Activated CD4-positive, alpha-beta T cell treated with anti-CD3 and anti-CD28 coated beads, Interleukin-2, amount 10 ng/mL, durations not matched to agents 7 days and 5 days (primary cell): Measurements from ENCODE around the gene PRCC. TPM values are rescaled to one million over a fixed set of nuclear protein-coding genes. Genes with fewer than 3 reads are reported as not detected.
A peak's percentile ranks its signal among the peaks of the same experiment; 100 is the strongest.

Experiments used
- CTCF ChIA-PET: fragments of 350-600 bp; sonication (Branson Sonifier 250); formaldehyde crosslinking; loops from one replicate; lab custom pipeline; 2021; ENCODE audit warnings: antibody characterized with exemption; lab: Charles Lee
- POLR2A ChIA-PET: fragments of 350-600 bp; sonication (Branson Sonifier 250); formaldehyde crosslinking; loops from one replicate; lab custom pipeline; 2021; ENCODE audit warnings: antibody characterized with exemption; lab: Charles Lee
- DNase-seq: peaks from one replicate; pipeline ENCODE4 v3.0.0-alpha.2; 2020
- H3K27ac Mint-ChIP-seq: one replicate; pipeline ENCODE4 v1.8.0; 2021; ENCODE audit warnings: mild to moderate bottlenecking, moderate library complexity, mixed read lengths
- H3K27me3 Mint-ChIP-seq: one replicate; pipeline ENCODE4 v1.8.0; 2021; ENCODE audit warnings: mixed read lengths
- H3K36me3 Mint-ChIP-seq: one replicate; pipeline ENCODE4 v1.8.0; 2021; ENCODE audit warnings: low read depth, mixed read lengths
- H3K4me1 Mint-ChIP-seq: one replicate; pipeline ENCODE4 v1.8.0; 2021; ENCODE audit warnings: mixed read lengths
- H3K4me3 Mint-ChIP-seq: one replicate; pipeline ENCODE4 v1.8.0; 2021; ENCODE audit warnings: mild to moderate bottlenecking, moderate library complexity, mixed read lengths
- H3K9me3 Mint-ChIP-seq: one replicate; pipeline ENCODE4 v1.8.0; 2021; ENCODE audit warnings: mixed read lengths
- total RNA-seq, 2 experiments: library from RNA; stranded (reverse); gene quantifications; one replicate each; pipeline ENCODE4 v1.2.3, GENCODE V29; 2021

PRCC gene
- total RNA-seq, 2 experiments from 2014 or later: 70.6 to 87.7 TPM

DNA sequence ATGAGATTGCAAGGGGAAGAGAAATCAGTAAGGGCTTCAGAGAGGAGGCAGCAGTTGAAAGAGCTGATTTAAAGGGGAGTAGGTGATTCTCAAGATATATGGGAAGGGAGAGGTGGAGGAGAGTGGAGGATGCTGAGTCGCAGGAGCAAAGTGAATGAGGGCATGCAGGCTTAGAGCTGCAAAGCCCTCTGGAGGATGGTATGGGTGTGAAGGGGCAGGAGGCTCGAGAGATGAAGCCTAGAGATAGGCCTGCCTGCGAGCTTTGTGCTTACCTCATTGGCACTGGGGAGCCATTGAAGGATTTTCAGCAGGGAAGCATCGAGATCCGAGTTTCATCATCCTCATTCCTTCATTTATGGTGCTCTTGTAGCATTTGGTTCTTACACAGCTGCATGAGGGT is 65.1 kb downstream of the PRCC start:
- no peak overlapping the region for H3K4me3 Mint-ChIP-seq
- ChIA-PET POLR2A (no interaction called here), CTCF (interaction anchor here (0.7 to 12.2 kb wide), 4 partner anchors 8 to 26 kb away, joined by 3 to 158 read pairs (median 4); partner anchors contain the start of genes INSRR and NTRK1)
- peaks cover 24% of the 10 kb centered on the region for H3K4me1 Mint-ChIP-seq
- no peaks in the 10 kb centered on the region for H3K36me3 Mint-ChIP-seq
- H3K9me3 Mint-ChIP-seq: no peaks in the 10 kb centered on the region
- no peak for DNase-seq
- peaks cover 15% of the 10 kb centered on the region for H3K27me3 Mint-ChIP-seq
- H3K27ac Mint-ChIP-seq: no peak overlapping the region

DNA sequence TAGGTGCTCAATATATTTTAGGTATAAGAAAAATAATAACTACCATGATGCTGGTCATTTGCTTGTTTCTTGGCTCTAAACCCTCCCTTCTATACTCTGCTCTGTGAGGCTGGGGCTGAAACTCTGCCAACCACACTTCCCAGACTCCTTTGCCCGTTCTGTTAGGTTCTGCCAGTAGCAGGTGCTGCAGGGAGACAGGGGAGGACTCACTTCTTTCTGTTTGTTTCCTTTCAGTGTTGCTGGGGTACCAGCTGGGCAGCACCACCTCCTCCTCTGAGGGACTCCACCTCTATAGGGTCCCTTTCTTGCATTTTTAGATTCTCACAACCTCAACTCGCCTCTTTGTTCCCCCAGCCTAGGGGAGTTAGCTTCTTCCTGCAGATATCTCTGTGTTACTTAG is 66.3 kb downstream of the PRCC start:
- no peak overlapping the region for H3K27ac Mint-ChIP-seq

DNA sequence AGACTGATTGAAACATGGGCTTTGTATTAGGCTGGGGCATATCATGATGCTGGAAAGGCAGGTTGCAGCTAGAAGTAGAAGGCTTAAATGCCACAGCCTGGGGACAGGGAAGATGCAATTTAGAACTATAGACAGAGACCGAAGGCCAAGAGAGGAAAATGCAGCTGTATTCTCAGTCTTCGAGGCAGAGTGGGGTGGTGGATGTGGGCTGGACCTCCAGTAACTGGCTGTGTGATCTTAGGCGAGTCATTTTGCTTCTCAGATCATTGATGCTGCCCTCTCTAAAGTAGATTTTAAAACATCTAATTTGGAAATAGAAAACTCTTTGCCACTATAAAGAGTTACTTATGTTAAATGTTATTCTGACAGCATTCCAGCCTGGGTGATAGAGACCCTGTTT is 67.0 kb downstream of the PRCC start:
- DNase-seq: no peak
- Mint-ChIP-seq H3K27ac (no peak overlapping the region), H3K36me3 (no peaks in the 10 kb centered on the region), H3K4me3 (no peak overlapping the region), H3K4me1 (peaks cover 24% of the 10 kb centered on the region), H3K27me3 (peaks cover 15% of the 10 kb centered on the region), H3K9me3 (no peaks in the 10 kb centered on the region)
- POLR2A ChIA-PET: no interaction called here
- CTCF ChIA-PET: interaction anchor here (1.1 to 12.2 kb wide), 4 partner anchors 9 to 145 kb away, joined by 3 to 158 read pairs (median 6); partner anchors contain the start of genes INSRR and NTRK1

More for the DNA sequence above, 66.3 kb downstream of the PRCC start:
- POLR2A ChIA-PET: no interaction called here
- CTCF ChIA-PET: interaction anchor here (1.1 to 12.2 kb wide), 5 partner anchors 8 to 144 kb away, joined by 3 to 158 read pairs (median 5); partner anchors contain the start of genes INSRR and NTRK1
- Mint-ChIP-seq H3K27me3 (peaks cover 15% of the 10 kb centered on the region), H3K36me3 (no peaks in the 10 kb centered on the region), H3K4me3 (no peak overlapping the region), H3K9me3 (no peaks in the 10 kb centered on the region), H3K4me1 (peaks cover 24% of the 10 kb centered on the region)
- no peak for DNase-seq

DNA sequence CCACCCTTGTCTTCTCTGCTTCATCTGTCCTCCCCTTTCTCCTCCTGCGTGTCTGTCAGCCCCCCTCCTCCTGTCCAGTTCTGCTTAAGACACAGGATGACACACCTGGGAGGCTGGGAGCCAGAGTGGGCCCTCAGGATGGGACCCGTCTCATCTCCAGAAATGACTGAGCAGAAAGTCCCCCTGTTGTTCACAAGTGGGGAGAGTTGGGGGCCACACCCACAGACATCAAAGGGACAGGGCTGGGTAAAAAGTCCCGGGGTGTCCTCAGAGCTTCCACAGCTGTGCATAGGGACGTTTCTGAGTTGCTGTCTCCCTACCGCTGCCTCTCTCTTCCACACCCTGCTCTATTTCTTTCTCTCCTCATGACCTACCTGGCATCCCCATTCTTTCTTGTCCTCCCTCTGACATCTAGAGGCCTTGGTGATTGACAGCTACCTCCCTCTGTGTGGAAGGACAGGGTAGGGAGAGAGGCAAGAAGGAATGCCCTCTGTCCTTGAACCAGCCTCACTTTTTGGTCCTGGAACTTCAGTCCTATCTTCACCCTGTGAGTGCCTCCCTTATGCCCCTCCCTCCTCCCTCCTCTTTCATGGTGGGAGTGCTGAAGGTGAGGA is 68.8 kb downstream of the PRCC start:
- POLR2A ChIA-PET: interaction anchor here (2.0 kb wide), 1 partner anchor 14 kb away, joined by 4 read pairs; no protein-coding TSS in a partner anchor
- H3K9me3 Mint-ChIP-seq: no peaks in the 10 kb centered on the region
- H3K27me3 Mint-ChIP-seq: peaks cover 21% of the 10 kb centered on the region
- H3K27ac Mint-ChIP-seq: peak overlapping the region; percentile 20
- no peak overlapping the region for H3K4me3 Mint-ChIP-seq
- no peak for DNase-seq
- peaks cover 24% of the 10 kb centered on the region for H3K4me1 Mint-ChIP-seq
- CTCF ChIA-PET: interaction anchor here (1.0 to 12.2 kb wide), 7 partner anchors 10 to 110 kb away, joined by 4 to 158 read pairs (median 6); partner anchors contain the start of genes INSRR and NTRK1
- no peaks in the 10 kb centered on the region for H3K36me3 Mint-ChIP-seq

DNA sequence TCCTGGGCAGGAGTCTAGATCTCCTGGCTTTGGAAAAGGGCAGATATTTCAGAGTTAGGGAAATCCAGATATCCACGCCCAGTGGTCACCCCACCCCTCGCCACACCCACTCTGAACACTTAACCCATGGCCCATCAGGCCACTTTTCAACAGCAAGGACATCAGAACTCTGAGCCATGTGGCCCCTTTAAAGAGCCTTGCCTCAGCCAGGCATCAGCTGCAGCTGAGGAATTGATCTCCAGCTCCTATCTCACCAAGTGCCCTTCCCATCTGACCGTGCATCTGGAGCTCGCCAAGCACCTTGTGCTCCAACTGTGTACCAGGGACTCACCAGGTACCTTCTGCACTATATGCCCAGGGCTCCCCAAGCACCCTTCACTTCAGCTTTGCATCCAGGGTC is 69.6 kb downstream of the PRCC start:
- Mint-ChIP-seq H3K36me3 (no peaks in the 10 kb centered on the region), H3K27me3 (peaks cover 23% of the 10 kb centered on the region), H3K4me1 (peaks cover 24% of the 10 kb centered on the region), H3K9me3 (no peaks in the 10 kb centered on the region), H3K4me3 (no peak overlapping the region), H3K27ac (no peak overlapping the region)
- DNase-seq: no peak
- POLR2A ChIA-PET: interaction anchor here (2.0 kb wide), 1 partner anchor 15 kb away, joined by 4 read pairs; no protein-coding TSS in a partner anchor
- CTCF ChIA-PET: interaction anchor here (0.6 to 12.2 kb wide), 11 partner anchors 8 to 147 kb away, joined by 3 to 158 read pairs (median 6); partner anchors contain the start of genes INSRR, NTRK1 and SH2D2A

DNA sequence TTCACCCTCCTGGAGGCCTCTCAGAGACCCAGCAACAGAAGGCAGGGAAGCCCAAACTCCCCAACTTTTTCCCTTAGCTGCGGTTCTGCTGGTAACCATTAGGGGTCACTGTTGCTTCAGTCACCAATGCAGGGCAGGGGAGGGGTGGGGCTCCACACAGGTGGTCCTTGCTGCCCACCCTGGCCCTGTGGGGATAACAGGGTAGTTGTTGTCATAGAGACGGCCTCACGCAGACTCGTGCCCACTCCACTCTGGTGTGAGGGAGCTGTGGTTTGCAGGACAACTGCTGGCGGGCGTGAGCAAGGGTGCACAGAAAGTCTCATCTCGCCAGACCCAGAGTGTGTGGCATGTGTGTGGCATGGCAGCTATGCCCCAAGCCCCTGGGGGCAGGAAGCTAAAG is 71.6 kb downstream of the PRCC start:
- no peak overlapping the region for H3K4me3 Mint-ChIP-seq
- ChIA-PET POLR2A (no interaction called here), CTCF (interaction anchor here (0.7 to 12.2 kb wide), 28 partner anchors 9 to 149 kb away, joined by 3 to 158 read pairs (median 4); partner anchors contain the start of genes INSRR, MRPL24, NTRK1 and SH2D2A)
- peaks cover 21% of the 10 kb centered on the region for H3K4me1 Mint-ChIP-seq
- H3K27ac Mint-ChIP-seq: no peak overlapping the region
- H3K36me3 Mint-ChIP-seq: no peaks in the 10 kb centered on the region
- no peaks in the 10 kb centered on the region for H3K9me3 Mint-ChIP-seq
- peaks cover 31% of the 10 kb centered on the region for H3K27me3 Mint-ChIP-seq
- peak; percentile 55 for DNase-seq

DNA sequence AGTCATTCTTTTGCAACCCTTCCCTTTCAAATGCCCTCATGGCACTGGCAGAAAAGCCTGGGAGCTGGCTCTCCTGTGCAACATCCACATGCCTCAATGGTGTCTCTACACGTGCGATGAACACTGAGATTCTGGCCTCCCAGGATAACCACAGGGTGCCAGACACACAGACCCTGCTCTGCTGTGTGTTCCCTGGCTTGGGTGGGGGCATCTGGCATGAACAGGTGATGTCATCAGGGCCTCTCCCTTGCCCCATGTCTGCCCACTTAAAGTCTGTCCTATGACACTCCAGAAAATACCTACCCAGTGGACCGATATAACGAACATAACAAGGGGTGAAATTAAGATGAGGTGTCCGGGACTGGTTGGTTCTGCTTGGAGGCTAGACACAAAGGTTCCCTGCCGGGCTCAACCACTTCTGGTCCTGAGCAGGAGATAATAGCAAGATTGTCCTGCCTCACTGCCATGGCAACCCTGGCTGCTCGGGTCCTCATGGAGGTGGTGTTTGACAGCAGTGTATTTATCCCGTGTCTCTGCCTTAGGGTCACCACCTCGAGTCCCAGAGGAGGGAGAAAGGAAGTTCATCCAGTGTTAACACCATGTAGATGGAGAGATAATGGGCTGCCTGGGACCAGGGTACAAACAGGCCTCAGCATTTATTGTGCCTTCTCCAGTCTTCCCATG is 72.2 kb downstream of the PRCC start:
- H3K4me3 Mint-ChIP-seq: no peak overlapping the region
- H3K27ac Mint-ChIP-seq: no peak overlapping the region
- H3K36me3 Mint-ChIP-seq: no peaks in the 10 kb centered on the region
- H3K27me3 Mint-ChIP-seq: peaks cover 36% of the 10 kb centered on the region
- POLR2A ChIA-PET: no interaction called here
- no peak for DNase-seq
- H3K4me1 Mint-ChIP-seq: peaks cover 20% of the 10 kb centered on the region
- H3K9me3 Mint-ChIP-seq: no peaks in the 10 kb centered on the region
- CTCF ChIA-PET: interaction anchor here (0.8 to 12.2 kb wide), 22 partner anchors 9 to 212 kb away, joined by 3 to 158 read pairs (median 4); partner anchors contain the start of genes INSRR, MRPL24, NTRK1 and SH2D2A

DNA sequence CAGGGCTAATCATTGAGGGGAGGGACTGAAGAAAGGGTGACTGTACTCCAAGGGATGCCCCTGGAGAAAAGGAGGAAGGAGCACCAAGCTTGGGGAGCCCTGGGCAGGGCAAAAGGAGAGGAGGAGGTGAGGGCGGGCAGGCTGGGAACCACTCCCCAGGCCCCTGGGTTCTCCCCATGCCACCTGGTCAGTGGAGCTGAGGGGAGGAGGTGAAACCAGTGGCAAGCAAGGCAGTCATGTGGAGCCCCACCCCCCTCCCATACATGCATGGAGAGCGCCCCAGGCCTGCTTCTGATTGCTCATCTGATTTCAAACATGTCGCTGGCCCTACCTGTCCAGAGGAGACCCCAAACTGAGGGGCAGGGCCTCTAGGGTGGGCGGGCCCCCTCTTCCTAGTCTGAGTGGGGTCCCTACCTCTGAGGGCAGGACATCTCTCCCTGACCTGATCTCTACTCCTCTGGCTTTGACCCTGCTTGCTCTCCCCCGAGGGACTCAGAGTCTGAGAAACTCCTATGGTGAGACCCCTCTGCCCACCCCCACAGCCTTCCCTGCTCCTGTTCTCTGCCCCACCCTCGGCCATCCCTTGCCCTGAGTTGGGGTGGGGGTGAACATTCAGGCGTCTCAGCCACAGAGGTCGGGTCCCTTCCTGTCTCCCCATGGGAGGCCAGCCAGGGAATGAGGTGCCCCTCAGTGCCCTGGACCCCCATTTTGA is 73.0 kb downstream of the PRCC start:
- no peak for DNase-seq
- CTCF ChIA-PET: interaction anchor here (1.0 to 12.2 kb wide), 5 partner anchors 9 to 213 kb away, joined by 3 to 158 read pairs (median 6); partner anchors contain the start of genes INSRR and NTRK1
- Mint-ChIP-seq H3K4me3 (no peak overlapping the region), H3K9me3 (no peaks in the 10 kb centered on the region), H3K4me1 (peaks cover 23% of the 10 kb centered on the region), H3K27me3 (peaks cover 40% of the 10 kb centered on the region), H3K27ac (no peak overlapping the region), H3K36me3 (no peaks in the 10 kb centered on the region)
- POLR2A ChIA-PET: no interaction called here

DNA sequence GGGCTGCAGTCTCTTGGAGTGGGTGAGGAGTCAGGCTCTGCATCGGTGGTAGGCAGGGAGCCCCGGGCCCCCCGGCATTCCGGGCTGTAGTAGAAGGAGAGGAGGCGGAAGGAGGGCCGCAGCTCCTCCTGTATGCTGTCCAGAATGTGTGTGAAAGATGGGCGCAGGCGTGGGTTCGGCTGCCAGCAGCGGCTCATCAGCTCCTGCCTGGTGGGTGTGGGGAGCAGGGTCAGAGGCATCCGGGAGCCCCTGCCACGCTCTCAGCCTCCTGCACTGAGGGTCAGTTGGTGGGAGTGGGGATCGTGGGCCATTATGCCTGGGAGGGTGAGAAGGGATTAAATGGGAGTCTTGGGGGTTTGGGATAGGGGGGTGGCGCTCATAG is 73.6 kb downstream of the PRCC start:
- no peak for DNase-seq
- H3K27me3 Mint-ChIP-seq: peaks cover 45% of the 10 kb centered on the region
- peaks cover 2% of the 10 kb centered on the region for H3K36me3 Mint-ChIP-seq
- no peak overlapping the region for H3K27ac Mint-ChIP-seq
- H3K4me1 Mint-ChIP-seq: peaks cover 24% of the 10 kb centered on the region
- H3K9me3 Mint-ChIP-seq: no peaks in the 10 kb centered on the region
- no peak overlapping the region for H3K4me3 Mint-ChIP-seq
- ChIA-PET CTCF (interaction anchor here (1.0 to 12.2 kb wide), 4 partner anchors 17 to 214 kb away, joined by 3 to 158 read pairs (median 3); partner anchors contain the start of genes INSRR and NTRK1), POLR2A (no interaction called here)

DNA sequence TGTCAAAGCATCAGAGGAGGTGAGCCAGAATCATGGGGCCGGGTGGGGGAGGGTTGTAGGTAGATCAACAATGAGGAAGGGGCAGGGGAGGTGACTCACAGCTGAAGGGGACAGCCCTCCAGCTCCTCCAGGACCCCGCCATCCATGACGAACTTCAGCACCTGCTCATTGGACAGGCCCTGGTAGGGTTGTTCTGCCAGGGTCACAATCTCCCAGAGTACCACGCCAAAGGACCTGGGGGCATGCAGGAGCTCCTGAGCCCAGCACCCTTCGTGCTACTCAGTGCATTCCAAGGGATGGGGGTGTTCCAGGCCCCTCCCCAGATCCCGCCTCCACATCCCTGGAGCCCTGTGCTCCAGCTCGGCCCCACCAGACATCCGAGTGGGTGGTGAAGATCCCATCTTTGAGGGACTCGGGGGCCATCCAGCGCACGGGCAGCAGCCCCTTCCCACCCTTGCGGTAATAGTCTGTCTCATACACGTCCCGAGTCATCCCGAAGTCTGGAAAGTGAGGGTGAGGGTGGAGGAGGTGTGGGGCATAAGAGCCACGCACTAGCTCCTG is 74.0 kb downstream of the PRCC start:
- Mint-ChIP-seq H3K27me3 (peaks cover 50% of the 10 kb centered on the region), H3K36me3 (peaks cover 2% of the 10 kb centered on the region), H3K27ac (no peak overlapping the region), H3K4me1 (peaks cover 20% of the 10 kb centered on the region), H3K4me3 (no peak overlapping the region), H3K9me3 (no peaks in the 10 kb centered on the region)
- ChIA-PET POLR2A (no interaction called here), CTCF (interaction anchor here (1.0 to 12.2 kb wide), 2 partner anchors 17 to 184 kb away, joined by 3 to 158 read pairs; partner anchors contain the start of genes INSRR and NTRK1)
- no peak for DNase-seq

DNA sequence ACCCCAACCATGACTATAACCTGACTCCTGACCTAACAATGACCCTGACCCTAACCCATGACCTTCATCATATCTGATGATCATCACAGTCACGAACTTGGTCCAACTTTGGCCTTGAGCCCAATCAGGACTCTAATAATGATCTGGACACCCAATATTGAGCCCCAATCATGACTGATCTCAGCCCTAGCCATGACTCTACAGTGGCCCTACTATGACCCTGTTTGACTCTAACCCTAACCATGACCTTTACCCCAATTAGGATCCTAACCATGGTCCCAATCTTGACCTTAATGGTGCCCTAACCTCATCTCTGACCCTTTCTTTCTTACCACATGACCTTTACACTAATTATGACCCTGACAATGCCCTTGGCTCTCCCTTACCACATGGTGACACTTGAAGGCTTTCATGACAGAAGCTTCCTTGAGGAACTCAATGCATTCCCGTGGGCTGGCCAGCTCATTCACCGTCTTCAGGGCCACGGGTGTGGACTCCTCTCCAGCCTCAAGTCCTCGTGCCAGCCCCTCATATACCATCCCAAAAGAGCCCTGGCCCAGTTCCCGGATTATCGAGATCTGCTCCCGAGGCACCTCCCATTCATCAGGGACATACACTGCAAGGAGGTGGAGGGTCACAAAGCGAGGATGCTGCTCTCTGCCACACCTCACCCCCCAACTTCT is 75.4 kb downstream of the PRCC start:
- H3K4me3 Mint-ChIP-seq: no peak overlapping the region
- peaks cover 15% of the 10 kb centered on the region for H3K4me1 Mint-ChIP-seq
- ChIA-PET POLR2A (no interaction called here), CTCF (interaction anchor here (1.5 to 12.2 kb wide), 3 partner anchors 15 to 49 kb away, joined by 3 to 158 read pairs (median 7); partner anchors contain the start of genes INSRR and NTRK1)
- H3K9me3 Mint-ChIP-seq: no peaks in the 10 kb centered on the region
- peaks cover 61% of the 10 kb centered on the region for H3K27me3 Mint-ChIP-seq
- no peak overlapping the region for H3K27ac Mint-ChIP-seq
- no peak for DNase-seq
- H3K36me3 Mint-ChIP-seq: peaks cover 2% of the 10 kb centered on the region
